Activated CD8-positive, alpha-beta memory T cell treated with anti-CD3 and anti-CD28 coated beads for 1 hour (primary cell): ENCODE data around the gene GABBR2.
"Not testable (repeated sequence)": the region's sequence is repeated elsewhere in the genome, so short reads cannot be mapped to it uniquely, and the experiment has no call there.

Experiments
- DNase-seq, 2 donors: peaks; one replicate each; pipeline ENCODE4 v3.0.0-alpha.2; 2020; ENCODE audit warnings: low read depth in 1 of 2; ENCODE audit errors: extremely low read depth in 1 of 2

GABBR2 gene

GRCh38 chr9:98520221-98520960 is 188.3 kb downstream of the GABBR2 start:
- no peak for DNase-seq

- no peak for DNase-seq
Measured at GRCh38 chr9:98519641-98520040, 189.1 kb downstream of the GABBR2 start.

DNA sequence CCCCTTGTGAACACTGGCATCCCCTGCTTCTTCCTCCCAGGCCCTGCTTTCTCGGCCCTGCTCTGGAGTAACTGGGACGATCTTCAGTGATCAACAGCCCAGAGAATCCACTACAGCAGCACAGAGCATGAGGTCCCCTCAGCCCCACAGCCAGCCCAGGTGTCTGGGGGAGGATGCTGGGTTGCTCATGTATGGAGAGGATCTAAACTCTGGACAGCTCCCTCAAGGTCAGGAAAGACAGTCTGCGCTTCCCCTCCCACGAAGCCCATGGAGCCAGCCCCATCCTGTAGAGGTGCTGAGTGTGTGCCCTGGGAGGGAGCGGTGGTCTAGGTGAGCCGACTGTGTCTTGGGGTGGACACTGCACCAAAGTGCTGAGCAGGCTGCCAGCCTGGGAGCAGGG is 190.2 kb downstream of the GABBR2 start:
- no peak for DNase-seq

DNA sequence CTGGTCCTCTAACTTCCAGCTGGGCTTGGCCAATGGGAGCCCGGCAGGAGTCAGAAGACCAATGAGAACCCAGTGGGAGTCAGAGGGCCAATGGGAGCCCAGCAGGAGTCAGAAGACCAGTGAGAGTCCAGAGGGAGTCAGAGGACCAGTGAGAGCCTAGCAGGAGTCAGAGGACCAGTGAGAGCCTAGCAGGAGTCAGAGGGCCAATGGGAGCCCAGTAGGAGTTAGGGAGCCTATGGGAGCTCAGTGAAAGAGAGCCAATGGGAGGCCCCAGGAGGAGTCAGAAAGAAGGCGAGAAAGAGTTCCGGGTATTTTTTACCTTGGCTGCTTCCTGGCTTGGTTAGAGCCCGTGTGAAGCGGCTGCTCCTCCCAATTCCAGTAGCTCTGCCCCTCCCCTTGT is 191.0 kb downstream of the GABBR2 start:
- DNase-seq: no peak

- no peak for DNase-seq
Measured at GRCh38 chr9:98516897-98517503, 191.7 kb downstream of the GABBR2 start.

GRCh38 chr9:98516205-98516896 is 192.4 kb downstream of the GABBR2 start:
- no peak for DNase-seq

GRCh38 chr9:98515506-98516204 is 193.1 kb downstream of the GABBR2 start:
- DNase-seq: no peak

DNA sequence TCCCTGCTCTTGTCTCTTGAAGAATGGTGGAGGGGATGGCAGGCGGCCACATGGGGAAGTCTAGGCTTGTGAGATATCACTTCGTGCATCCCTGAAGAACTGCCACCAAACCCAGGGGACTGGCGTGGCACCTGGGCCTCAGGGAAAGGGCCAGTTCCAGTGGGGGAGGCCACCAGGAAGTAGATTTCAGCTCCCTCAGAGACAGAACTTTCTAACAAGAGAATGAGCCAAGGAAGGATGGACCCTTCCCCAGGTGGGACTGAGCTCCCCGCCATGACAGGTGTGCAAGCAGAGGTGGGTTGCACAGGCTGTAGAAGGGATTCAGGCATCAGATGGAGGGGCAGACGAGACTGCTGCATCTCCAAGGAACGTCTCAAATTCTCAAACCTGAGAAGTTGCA is 193.9 kb downstream of the GABBR2 start:
- no peak for DNase-seq

- DNase-seq: not testable (repeated sequence)
Measured at GRCh38 chr9:98508217-98508919, 200.4 kb downstream of the GABBR2 start.

DNA sequence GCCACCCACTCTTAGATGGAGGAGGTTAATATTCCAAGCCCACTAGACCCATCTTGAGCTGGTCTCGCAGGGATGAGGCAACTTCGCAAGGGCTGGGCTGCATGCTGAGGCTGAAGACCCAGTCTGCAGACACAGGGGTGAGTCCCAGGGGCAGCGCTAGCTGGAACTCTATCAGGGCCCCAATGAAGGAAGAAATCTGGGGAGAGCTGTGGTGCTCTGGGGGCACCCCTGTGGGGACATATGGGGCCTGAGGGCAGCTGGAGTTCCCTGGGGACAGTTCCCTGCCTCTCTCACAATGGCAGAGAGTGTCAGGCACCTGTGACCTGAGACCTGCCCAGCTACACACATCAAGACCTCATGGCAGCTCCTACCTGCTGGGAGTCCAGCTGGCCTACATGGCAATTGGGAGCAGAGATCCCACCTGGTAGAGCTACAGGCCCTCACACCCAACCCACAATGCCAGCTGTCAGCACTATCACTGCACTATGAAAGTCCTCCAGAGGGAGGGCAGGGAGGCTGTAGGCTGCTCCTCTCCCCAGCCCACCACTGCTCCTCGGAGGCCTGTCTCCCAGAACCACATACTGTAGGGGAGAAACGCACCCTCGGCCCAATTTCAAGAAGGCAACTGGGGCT is 202.2 kb downstream of the GABBR2 start:
- DNase-seq: no peak

DNA sequence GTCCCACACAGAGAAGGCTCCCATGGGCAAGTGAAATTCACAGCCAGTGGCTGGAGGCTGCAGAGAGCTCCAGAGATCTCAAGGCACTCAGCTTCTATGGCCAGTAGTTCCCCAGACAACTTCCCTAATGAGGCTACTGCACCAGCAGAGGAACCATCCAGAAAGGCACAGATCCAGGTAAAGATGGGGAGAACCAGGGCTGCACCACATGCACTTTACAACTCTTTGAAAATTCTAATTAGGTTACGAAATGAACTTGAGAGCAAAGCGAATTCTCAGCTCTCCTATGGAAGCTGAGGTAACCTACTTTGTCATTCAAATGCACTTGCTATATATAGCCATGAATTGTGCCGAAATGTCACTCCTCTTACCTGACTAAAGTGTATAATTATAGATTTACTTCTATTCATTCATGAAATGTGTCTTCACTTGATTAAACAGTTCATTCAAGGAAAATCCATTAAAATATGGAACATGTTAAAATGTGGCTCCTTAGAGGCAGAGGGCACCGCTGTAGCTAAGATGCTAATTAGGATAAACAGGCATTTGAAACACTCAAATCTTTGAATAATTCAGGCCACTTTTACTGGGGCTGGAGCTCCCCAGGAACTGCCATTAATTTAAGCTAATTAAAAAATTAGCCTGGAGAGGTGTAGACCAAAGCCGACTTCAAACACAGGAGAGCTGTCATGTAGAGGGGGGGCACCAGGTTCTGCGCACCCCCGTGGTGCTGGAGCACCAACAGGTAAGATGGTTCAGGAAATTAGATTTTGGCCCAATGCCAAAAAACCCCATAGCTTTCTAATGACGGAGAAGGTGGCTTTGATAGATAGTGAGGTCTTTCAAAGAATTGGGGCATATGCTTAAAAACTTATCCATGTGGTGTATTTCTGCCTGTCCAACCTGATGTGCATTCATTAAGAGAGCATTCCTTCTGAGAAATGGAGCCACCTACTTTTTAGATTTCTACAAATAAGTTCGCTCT is 204.1 kb downstream of the GABBR2 start:
- no peak for DNase-seq

DNA sequence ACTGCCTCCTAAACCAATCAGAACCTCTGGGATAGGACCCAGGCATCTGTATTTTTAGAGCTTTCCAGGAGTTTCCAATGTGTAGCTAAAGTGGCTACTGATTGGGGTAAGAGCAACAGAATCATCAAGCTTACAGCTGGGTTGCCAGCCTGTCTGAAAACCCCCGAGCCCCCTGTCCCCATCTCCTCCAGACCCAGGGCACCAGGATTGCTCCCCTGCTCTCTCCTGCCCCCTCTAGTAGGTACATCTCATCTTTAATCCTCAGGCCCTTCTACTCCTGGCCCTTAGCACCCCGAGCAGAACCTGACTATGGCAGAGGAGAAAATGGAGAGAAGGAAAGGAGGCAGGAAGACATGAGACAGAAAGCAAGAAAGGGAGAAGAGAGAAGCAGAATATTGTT is 204.9 kb downstream of the GABBR2 start:
- DNase-seq: no peak

DNA sequence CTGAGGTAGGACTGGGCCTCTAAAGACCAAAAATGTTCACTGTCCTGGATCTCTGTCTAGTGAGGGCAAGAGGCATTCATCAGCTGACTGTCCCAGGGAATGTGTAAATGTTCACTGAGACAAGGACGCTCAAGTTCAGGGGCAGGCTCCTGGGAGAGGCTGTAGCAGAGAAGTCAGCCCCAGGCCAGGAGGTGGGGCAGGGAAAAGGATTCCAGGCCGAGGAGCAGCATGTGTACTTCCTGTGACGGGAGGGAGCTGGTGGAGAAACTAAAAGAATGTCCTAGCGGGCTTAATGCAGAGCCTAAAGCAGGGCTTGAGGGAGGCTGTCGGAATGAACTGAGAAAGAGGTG is 205.8 kb downstream of the GABBR2 start:
- DNase-seq: no peak

DNA sequence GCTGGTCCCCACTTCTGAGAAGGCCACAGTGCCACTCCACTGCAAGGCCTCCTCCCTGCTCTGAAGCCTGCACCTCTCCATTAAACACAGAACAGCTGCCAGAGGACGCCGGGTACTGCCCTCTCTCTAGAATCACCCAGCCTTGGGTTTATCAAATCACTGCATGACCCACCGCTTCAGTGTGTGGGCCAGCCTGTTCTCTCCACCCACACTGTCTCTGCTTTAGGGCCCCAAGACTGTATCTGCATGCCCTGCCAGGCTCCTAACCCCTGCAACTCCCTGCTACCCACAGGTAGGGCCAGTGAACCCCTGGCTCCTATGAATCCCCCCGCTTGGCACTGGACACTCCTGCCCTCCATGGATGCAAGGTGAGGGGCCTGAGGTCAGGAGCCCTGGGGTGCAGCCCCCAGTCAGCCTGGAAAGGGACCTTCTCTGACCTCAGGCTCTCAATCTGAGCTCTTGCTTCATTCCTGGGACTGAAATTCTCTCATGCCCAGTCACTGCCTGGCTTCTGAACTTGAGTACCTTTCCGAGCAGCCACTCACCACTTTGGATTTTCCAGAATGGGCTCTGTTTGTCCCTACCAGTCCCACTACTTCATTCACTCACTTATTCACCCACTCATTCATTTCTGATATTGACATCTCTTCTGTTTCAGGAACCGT is 206.3 kb downstream of the GABBR2 start:
- no peak for DNase-seq

DNA sequence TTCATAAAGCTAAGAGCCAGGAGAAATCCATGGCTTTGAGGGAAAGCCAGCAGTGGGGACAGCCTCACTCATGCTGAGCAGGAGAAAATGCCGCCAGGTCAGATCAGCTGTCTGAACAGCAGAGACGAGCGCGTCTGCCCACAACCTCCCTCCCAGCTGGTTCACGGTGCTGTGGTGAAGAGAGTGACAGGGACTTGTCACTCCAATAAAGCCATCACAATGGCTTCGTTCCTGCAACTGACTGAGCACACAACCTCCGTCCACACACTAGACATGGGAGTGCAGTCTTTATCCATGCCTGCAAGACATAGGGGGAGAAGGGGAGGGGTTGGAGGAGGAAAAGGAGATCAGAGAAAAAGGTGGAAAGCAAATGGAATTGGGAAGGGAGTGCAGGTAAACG is 206.9 kb downstream of the GABBR2 start:
- no peak for DNase-seq

DNA sequence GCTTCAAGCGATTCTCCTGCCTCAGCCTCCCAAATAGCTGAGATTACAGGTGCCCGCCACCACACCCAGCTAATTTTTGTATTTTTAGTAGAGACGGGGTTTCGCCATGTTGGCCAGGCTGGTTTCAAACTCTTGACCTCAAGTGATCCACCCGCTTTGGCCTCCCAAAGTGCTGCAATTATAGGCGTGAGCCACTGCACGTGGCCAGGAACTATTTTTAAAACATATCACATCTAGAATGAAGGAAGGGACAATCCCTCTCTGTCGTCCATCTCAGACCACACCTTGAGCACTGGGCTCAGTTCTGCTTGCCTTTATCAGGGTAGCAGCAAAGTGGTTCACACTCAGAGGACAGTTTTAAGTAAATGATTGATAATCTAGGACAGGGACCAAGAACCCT is 207.5 kb downstream of the GABBR2 start:
- DNase-seq: not testable (repeated sequence)

- DNase-seq: no peak
Measured at GRCh38 chr9:98500337-98500919, 208.3 kb downstream of the GABBR2 start.

DNA sequence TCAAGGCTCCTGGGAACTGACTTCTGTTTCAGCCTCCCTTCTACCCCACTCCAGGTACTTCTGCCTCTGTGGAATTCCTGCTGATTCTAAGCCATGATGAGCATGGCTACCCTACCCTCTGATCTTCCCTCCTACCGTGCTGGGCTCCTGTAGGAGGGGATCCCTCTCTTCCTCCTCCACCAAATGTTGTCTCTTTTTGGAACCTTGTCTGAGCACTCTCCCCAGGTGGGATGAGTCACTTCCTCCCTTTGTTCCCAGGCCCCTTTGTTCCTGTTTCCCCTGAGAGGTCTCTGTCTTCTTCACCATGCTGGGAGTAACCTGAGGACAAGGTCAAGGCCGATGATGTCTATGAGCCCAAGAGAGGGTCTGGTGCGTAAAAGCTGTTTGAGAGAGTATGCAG is 213.2 kb downstream of the GABBR2 start:
- no peak for DNase-seq
